HG02642 (cell line): ENCODE data around the gene SLC6A12.

Experiments used
- ATAC-seq: cut with Tn5 transposase; IDR thresholded peaks from one replicate; pipeline ENCODE4 v1.9.1; 2021; ENCODE audit warnings: mild to moderate bottlenecking; ENCODE audit not compliant: unreplicated experiment, poor library complexity

The SLC6A12 gene

GRCh38 chr12:181921-182320, 32.0 kb downstream of the SLC6A12 start:
- ATAC-seq = no peak

- no peak for ATAC-seq
These were observed 33.5 kb downstream of the SLC6A12 start for GRCh38 chr12:180445-180844.

GRCh38 chr12:179885-180284, 34.1 kb downstream of the SLC6A12 start:
- no peak for ATAC-seq

- ATAC-seq = no peak
These were observed 34.6 kb downstream of the SLC6A12 start for GRCh38 chr12:179131-179884.

- no peak for ATAC-seq
These were observed 35.2 kb downstream of the SLC6A12 start for GRCh38 chr12:178829-179109.

- ATAC-seq = no peak
These were observed 35.8 kb downstream of the SLC6A12 start for GRCh38 chr12:177980-178828.

- ATAC-seq = no peak
These were observed 36.5 kb downstream of the SLC6A12 start for GRCh38 chr12:177336-177979.

GRCh38 chr12:176321-177181, 37.4 kb downstream of the SLC6A12 start:
- no peak for ATAC-seq

GRCh38 chr12:175759-176158, 38.2 kb downstream of the SLC6A12 start:
- no peak for ATAC-seq

- ATAC-seq = no peak
These were observed 38.7 kb downstream of the SLC6A12 start for GRCh38 chr12:175250-175649.

GRCh38 chr12:174596-174995, 39.4 kb downstream of the SLC6A12 start:
- ATAC-seq = no peak

GRCh38 chr12:174124-174523, 39.8 kb downstream of the SLC6A12 start:
- ATAC-seq = no peak

- no peak for ATAC-seq
These were observed 41.2 kb downstream of the SLC6A12 start for GRCh38 chr12:172732-173161.

GRCh38 chr12:171743-172676, 41.9 kb downstream of the SLC6A12 start:
- no peak for ATAC-seq

- ATAC-seq = no peak
These were observed 42.7 kb downstream of the SLC6A12 start for GRCh38 chr12:171276-171675.

GRCh38 chr12:170371-171225, 43.4 kb downstream of the SLC6A12 start:
- ATAC-seq = no peak

- ATAC-seq = no peak
These were observed 44.2 kb downstream of the SLC6A12 start for GRCh38 chr12:169528-170370.
